Measurements from ENCODE around the gene MTCH1. TPM values are rescaled to one million over a fixed set of nuclear protein-coding genes. Genes with fewer than 3 reads are reported as not detected.

Gene MTCH1
- total RNA-seq, 2 donors from 2014 or later, result 226 to 235 TPM

DNA sequence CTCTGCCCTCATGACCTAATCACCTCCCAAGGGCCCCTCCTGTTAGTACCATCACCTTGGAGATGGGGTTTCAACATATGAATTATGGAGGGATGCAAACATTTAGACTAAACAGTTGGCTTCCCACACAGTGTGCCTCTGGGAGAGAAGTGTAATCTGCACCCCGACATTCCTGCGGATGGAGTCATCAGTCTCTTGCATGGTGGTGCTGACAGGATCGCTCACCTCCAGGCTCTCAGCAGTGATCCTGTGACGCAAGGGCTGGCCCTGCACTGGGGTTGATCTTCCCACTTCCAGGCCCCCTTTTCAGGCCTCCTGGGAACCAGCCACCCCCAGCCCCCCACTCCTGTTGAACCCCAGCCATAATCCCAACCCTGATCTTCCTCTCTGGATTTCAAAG, 47.5 kb downstream of the MTCH1 start:
- Histone ChIP-seq H3K27ac (ENCODE audit: low read depth, low read length) (no peak overlapping the region), H3K27me3 (ENCODE audit: control insufficient read depth, insufficient read depth, low read length, poor library complexity, severe bottlenecking) (no peaks in the 10 kb centered on the region)
- TF ChIP-seq, protein P1, sequence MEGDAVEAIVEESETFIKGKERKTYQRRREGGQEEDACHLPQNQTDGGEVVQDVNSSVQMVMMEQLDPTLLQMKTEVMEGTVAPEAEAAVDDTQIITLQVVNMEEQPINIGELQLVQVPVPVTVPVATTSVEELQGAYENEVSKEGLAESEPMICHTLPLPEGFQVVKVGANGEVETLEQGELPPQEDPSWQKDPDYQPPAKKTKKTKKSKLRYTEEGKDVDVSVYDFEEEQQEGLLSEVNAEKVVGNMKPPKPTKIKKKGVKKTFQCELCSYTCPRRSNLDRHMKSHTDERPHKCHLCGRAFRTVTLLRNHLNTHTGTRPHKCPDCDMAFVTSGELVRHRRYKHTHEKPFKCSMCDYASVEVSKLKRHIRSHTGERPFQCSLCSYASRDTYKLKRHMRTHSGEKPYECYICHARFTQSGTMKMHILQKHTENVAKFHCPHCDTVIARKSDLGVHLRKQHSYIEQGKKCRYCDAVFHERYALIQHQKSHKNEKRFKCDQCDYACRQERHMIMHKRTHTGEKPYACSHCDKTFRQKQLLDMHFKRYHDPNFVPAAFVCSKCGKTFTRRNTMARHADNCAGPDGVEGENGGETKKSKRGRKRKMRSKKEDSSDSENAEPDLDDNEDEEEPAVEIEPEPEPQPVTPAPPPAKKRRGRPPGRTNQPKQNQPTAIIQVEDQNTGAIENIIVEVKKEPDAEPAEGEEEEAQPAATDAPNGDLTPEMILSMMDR (conservative IDR thresholded peaks at IDR 0.05), result no peak

DNA sequence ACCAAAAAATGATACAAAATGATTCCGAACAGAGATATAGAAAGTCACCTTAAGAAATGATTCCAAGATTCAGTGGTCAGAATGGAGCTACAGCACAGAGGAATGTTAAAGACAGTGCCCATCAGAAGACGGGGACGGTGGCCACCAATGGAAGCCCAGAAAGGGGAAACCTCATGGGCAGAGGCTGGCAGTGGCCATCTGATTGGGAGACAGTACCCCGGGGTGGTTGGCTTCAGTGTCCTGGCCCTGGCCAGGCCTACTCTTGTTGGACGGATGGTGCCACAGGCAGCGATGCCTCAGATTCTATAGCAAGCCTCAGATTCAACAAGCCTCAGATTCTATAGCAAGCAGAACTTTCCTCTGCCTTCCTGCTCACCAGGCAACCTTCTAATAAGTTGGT, 48.1 kb downstream of the MTCH1 start:
- peak; percentile 20 for DNase-seq
- H3K9me3 Mint-ChIP-seq, result peaks cover 19% of the 10 kb centered on the region
- Histone ChIP-seq H3K27ac (ENCODE audit: low read depth, low read length) (no peak overlapping the region), H3K27me3 (ENCODE audit: control insufficient read depth, insufficient read depth, low read length, poor library complexity, severe bottlenecking) (no peaks in the 10 kb centered on the region), H3K36me3 (ENCODE audit: control insufficient read depth, insufficient read depth, low read length) (no peaks in the 10 kb centered on the region), H3K4me1 (ENCODE audit: control insufficient read depth, insufficient read depth, low read length) (no peaks in the 10 kb centered on the region), H3K9me3 (ENCODE audit: control insufficient read depth, low read length) (no peaks in the 10 kb centered on the region), H3K9ac (ENCODE audit: extremely low read depth, low read length, poor library complexity, severe bottlenecking) (no peak overlapping the region), H3K4me3 (ENCODE audit: low read length) (no peak overlapping the region)
- no peak overlapping the region for H3K4me3 Mint-ChIP-seq
- WGBS, 2 experiments (ENCODE audit: insufficient coverage in 1 of 2, insufficient read length in 1 of 2), result 92 to 98% methylated on average over 6 of the region's 6 CpGs
- peaks cover 4% of the 10 kb centered on the region for H3K27me3 Mint-ChIP-seq (ENCODE audit: insufficient read depth)
- no peaks in the 10 kb centered on the region for H3K4me1 Mint-ChIP-seq
- peaks cover 2% of the 10 kb centered on the region for H3K36me3 Mint-ChIP-seq (ENCODE audit: low read depth)
- H3K27ac Mint-ChIP-seq, result no peak overlapping the region
- TF ChIP-seq, protein P1 (conservative IDR thresholded peaks at IDR 0.05), result no peak

More for the DNA sequence above, 47.5 kb downstream of the MTCH1 start:
- Histone ChIP-seq H3K4me1 (ENCODE audit: control insufficient read depth, insufficient read depth, low read length) (no peaks in the 10 kb centered on the region), H3K36me3 (ENCODE audit: control insufficient read depth, insufficient read depth, low read length) (no peaks in the 10 kb centered on the region), H3K9me3 (ENCODE audit: control insufficient read depth, low read length) (no peaks in the 10 kb centered on the region), H3K9ac (ENCODE audit: extremely low read depth, low read length, poor library complexity, severe bottlenecking) (no peak overlapping the region), H3K4me3 (ENCODE audit: low read length) (no peak overlapping the region)
- H3K4me3 Mint-ChIP-seq, result no peak overlapping the region
- peak; percentile 24 for DNase-seq
- H3K27me3 Mint-ChIP-seq (ENCODE audit: insufficient read depth), result peaks cover 7% of the 10 kb centered on the region
- 95% methylated on average over 4 of the region's 4 CpGs for WGBS, 2 experiments (ENCODE audit: insufficient coverage in 1 of 2, insufficient read length in 1 of 2)
- no peak overlapping the region for H3K27ac Mint-ChIP-seq
- peaks cover 2% of the 10 kb centered on the region for H3K36me3 Mint-ChIP-seq (ENCODE audit: low read depth)
- peaks cover 19% of the 10 kb centered on the region for H3K9me3 Mint-ChIP-seq
- no peaks in the 10 kb centered on the region for H3K4me1 Mint-ChIP-seq

DNA sequence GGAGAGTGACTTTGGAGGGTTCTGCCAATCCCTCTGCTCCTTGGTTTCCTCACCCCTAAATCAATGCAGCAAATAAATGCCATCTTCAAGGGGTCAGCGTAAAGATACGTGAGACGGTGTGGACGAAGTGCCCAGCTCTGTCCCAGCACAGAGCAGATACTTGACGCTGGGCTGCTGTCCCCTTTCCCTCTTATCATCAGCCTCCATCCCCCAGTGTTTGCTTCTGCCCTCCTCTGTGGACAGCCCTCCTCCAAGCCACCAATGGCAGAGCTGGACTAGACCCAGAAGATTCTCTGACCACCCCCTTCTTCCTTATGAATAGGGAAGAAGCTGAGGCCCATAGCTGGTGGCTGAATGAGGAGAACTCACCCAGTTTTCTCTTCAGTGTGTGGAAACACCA, 49.2 kb downstream of the MTCH1 start:
- no peak overlapping the region for H3K27ac Mint-ChIP-seq
- H3K27me3 Mint-ChIP-seq (ENCODE audit: insufficient read depth), result peaks cover 4% of the 10 kb centered on the region
- H3K9me3 Mint-ChIP-seq, result peaks cover 16% of the 10 kb centered on the region
- Histone ChIP-seq H3K36me3 (ENCODE audit: control insufficient read depth, insufficient read depth, low read length) (no peaks in the 10 kb centered on the region), H3K4me1 (ENCODE audit: control insufficient read depth, insufficient read depth, low read length) (no peaks in the 10 kb centered on the region), H3K27ac (ENCODE audit: low read depth, low read length) (no peak overlapping the region), H3K27me3 (ENCODE audit: control insufficient read depth, insufficient read depth, low read length, poor library complexity, severe bottlenecking) (no peaks in the 10 kb centered on the region), H3K4me3 (ENCODE audit: low read length) (no peak overlapping the region), H3K9me3 (ENCODE audit: control insufficient read depth, low read length) (no peaks in the 10 kb centered on the region), H3K9ac (ENCODE audit: extremely low read depth, low read length, poor library complexity, severe bottlenecking) (no peak overlapping the region)
- no peak overlapping the region for H3K4me3 Mint-ChIP-seq
- DNase-seq, result peak; percentile 35
- H3K4me1 Mint-ChIP-seq, result no peaks in the 10 kb centered on the region
- 86 to 100% methylated on average over 4 to 5 of the region's 5 CpGs for WGBS, 2 experiments (ENCODE audit: insufficient coverage in 1 of 2, insufficient read length in 1 of 2)
- peaks cover 2% of the 10 kb centered on the region for H3K36me3 Mint-ChIP-seq (ENCODE audit: low read depth)
- TF ChIP-seq, protein P1 (conservative IDR thresholded peaks at IDR 0.05), result no peak
